ENCODE data around the gene GABRG3. TPM values are rescaled to one million over a fixed set of nuclear protein-coding genes. Genes with fewer than 3 reads are reported as not detected.

GABRG3 gene
- total RNA-seq, 1 donor from 2014 or later, result not detected

- no peak for DNase-seq (ENCODE audit: extremely low spot score in 2 of 2)
- no peak overlapping the region for H3K27ac ChIP-seq
- H3K36me3 ChIP-seq, result no peaks in the 10 kb centered on the region
- TF ChIP-seq POLR2A (IDR thresholded peaks at IDR 0.05), result no peak
- no peaks in the 10 kb centered on the region for H3K9me3 ChIP-seq
- no peaks in the 10 kb centered on the region for H3K27me3 ChIP-seq
- H3K4me1 ChIP-seq, result no peaks in the 10 kb centered on the region
- no peak overlapping the region for H3K4me3 ChIP-seq
- intact Hi-C loops (cut with DNase I), result no loop called here
These were observed 381.2 kb downstream of the GABRG3 start for GRCh38 chr15:27352136-27352535.

DNA sequence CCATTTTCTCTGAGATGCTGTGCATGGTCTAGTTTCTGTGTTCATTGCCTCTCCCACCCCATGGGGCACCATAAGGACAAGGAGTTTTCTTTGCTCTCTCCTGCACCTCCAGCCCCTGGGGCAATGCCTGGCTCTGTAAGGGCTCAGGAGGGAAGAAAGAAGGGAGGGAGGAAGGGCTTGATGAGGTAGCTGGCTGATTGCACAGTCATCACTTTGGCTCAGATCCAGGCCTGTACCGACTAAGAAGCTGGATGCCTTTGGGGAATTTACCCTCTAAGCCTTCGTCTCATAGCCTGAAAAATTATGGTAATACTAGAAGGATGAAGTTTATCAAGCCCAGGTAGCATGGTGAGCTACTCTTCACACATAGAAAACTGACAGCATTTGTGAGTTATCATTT is 382.9 kb downstream of the GABRG3 start:
- no peaks in the 10 kb centered on the region for H3K36me3 ChIP-seq
- no peaks in the 10 kb centered on the region for H3K9me3 ChIP-seq
- no peak for TF ChIP-seq CTCF (IDR thresholded peaks at IDR 0.05)
- TF ChIP-seq POLR2AphosphoS5 (IDR thresholded peaks at IDR 0.05; ENCODE audit: insufficient read depth in 1 of 2, low read depth in 1 of 2), result no peak
- no peak for TF ChIP-seq POLR2A (IDR thresholded peaks at IDR 0.05)
- no peaks in the 10 kb centered on the region for H3K4me1 ChIP-seq
- no peaks in the 10 kb centered on the region for H3K27me3 ChIP-seq
- intact Hi-C loops (cut with DNase I), result no loop called here
- H3K4me3 ChIP-seq, result no peak overlapping the region
- DNase-seq (ENCODE audit: extremely low spot score in 2 of 2), result no peak
- H3K27ac ChIP-seq, result no peak overlapping the region

GRCh38 chr15:27358751-27359434 is 387.9 kb downstream of the GABRG3 start:
- intact Hi-C loops (cut with DNase I), result no loop called here
- H3K36me3 ChIP-seq, result no peaks in the 10 kb centered on the region
- no peak overlapping the region for H3K27ac ChIP-seq
- no peaks in the 10 kb centered on the region for H3K4me1 ChIP-seq
- TF ChIP-seq POLR2A (IDR thresholded peaks at IDR 0.05), result no peak
- TF ChIP-seq CTCF (IDR thresholded peaks at IDR 0.05), result peak in 2 of 3 experiments; percentile 20 to 30
- TF ChIP-seq POLR2AphosphoS5 (IDR thresholded peaks at IDR 0.05; ENCODE audit: insufficient read depth in 1 of 2, low read depth in 1 of 2), result no peak
- no peak for DNase-seq (ENCODE audit: extremely low spot score in 2 of 2)
- H3K9me3 ChIP-seq, result no peaks in the 10 kb centered on the region
- H3K27me3 ChIP-seq, result no peaks in the 10 kb centered on the region
- no peak overlapping the region for H3K4me3 ChIP-seq

DNA sequence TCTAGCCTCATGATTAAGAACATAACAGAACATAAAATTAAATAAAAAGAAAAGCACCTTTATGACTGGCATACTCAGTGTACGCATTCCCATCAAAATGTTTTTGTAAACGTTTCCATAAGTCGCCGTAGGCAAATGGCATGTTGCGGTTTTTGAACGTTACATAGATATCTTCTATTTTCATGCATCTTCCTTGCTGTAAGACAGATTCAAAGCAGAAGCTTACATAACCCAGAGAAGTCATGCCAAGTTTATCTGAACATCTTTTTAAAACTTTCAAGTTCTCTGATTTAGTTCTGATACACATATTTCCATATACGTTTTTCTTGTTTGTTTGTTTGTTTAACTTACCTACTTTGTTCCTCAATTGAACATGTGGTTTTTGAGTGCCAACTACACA is 388.6 kb downstream of the GABRG3 start:
- no peak for DNase-seq (ENCODE audit: extremely low spot score in 2 of 2)
- no peaks in the 10 kb centered on the region for H3K9me3 ChIP-seq
- no peaks in the 10 kb centered on the region for H3K27me3 ChIP-seq
- no peak overlapping the region for H3K4me3 ChIP-seq
- H3K4me1 ChIP-seq, result no peaks in the 10 kb centered on the region
- H3K27ac ChIP-seq, result no peak overlapping the region
- no peaks in the 10 kb centered on the region for H3K36me3 ChIP-seq
- no peak for TF ChIP-seq POLR2AphosphoS5 (IDR thresholded peaks at IDR 0.05; ENCODE audit: insufficient read depth in 1 of 2, low read depth in 1 of 2)
- no peak for TF ChIP-seq CTCF (IDR thresholded peaks at IDR 0.05)
- no peak for TF ChIP-seq POLR2A (IDR thresholded peaks at IDR 0.05)
- intact Hi-C loops (cut with DNase I), result no loop called here

GRCh38 chr15:27360316-27360715 is 389.3 kb downstream of the GABRG3 start:
- Histone ChIP-seq H3K4me3 (no peak overlapping the region), H3K9me3 (no peaks in the 10 kb centered on the region), H3K36me3 (no peaks in the 10 kb centered on the region), H3K27me3 (no peaks in the 10 kb centered on the region), H3K27ac (no peak overlapping the region), H3K4me1 (no peaks in the 10 kb centered on the region)
- TF ChIP-seq CTCF (IDR thresholded peaks at IDR 0.05), result no peak
- TF ChIP-seq POLR2A (IDR thresholded peaks at IDR 0.05), result no peak
- TF ChIP-seq POLR2AphosphoS5 (IDR thresholded peaks at IDR 0.05; ENCODE audit: insufficient read depth in 1 of 2, low read depth in 1 of 2), result no peak
- DNase-seq (ENCODE audit: extremely low spot score in 2 of 2), result no peak
- intact Hi-C loops (cut with DNase I), result no loop called here

Measured in vagina (tissue), 2 donors.